ENCODE results near the gene MIEN1. TPM values are rescaled to one million over a fixed set of nuclear protein-coding genes. Genes with fewer than 3 reads are reported as not detected.

Gene MIEN1
- total RNA-seq, 1 donor: 33.1 TPM

- no peak overlapping the region for H3K4me3 ChIP-seq (ENCODE audit: low read depth, low read length)
- no peak for DNase-seq (ENCODE audit: low read depth)
- TF ChIP-seq CTCF (IDR thresholded peaks at IDR 0.05; ENCODE audit: insufficient read depth, low read length): no peak
Observed at GRCh38 chr17:39761861-39762496, 31.6 kb upstream of the MIEN1 start.

DNA sequence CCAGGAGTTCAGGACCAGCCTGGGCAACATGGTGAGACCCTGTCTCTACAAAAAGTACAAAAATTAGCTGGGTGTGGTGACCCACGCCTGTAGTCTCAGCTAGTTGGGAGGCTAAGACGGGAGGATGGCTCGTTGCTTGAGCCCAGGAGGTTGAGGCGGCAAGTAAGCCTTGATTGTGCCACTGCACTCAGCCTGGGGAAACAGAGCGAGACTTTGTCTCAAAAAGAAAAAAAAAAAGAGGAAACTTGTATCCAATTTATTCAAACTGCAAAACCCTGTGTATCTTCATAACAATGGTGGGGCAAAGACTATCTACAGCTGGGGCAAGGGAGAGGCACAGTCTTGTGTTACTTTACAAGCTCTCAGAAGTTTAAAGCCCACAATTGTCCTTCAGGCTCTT lies 28.9 kb upstream of the MIEN1 start:
- no peak for DNase-seq (ENCODE audit: low read depth)
- H3K4me3 ChIP-seq (ENCODE audit: low read depth, low read length): no peak overlapping the region
- TF ChIP-seq CTCF (IDR thresholded peaks at IDR 0.05; ENCODE audit: insufficient read depth, low read length): no peak

DNA sequence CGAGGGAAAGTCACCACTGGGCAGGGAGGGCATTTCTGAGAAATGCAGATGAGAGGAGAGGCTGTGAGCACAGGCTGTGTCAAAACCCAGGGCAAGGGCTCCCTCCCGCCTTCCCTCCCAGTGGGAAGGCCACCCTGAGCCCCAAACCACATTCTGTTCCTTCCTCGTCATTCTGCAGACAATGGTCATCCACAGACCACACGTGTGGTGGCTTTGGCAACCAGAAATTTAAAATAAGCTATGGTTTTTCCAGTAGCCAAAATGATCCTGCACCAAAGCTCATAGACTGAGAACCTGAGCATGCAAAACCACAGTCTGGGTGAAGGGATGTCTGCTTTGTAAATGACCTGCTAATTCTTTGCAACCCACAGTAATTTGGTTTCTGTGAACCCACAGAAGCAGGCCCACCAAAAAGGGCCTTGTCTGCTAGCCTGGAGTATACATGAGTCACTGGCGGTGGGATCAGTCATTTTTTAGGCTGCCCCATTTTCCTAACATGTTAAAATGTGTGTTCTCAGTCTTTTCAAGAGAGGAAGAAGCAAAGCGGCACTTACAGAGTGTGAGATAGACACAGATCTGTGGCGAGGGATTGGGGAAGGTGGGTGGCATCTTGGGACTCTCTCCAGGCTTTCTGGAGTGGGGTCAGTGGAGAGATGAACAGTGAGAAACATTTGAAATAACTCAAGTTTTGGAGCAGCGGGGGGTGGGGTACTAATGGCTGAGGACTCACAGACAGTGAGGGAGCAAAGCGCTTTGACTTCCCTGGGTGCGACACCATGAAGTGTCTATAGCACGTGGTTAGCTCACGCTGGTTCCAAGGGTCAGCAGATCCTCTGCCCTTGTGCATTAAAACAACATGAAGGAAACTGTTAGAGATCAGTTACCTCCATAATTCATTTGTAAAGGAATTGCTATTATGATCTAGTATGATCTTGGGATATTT lies 27.9 kb upstream of the MIEN1 start:
- no peak overlapping the region for H3K4me3 ChIP-seq (ENCODE audit: low read depth, low read length)
- TF ChIP-seq CTCF (IDR thresholded peaks at IDR 0.05; ENCODE audit: insufficient read depth, low read length): no peak

DNA sequence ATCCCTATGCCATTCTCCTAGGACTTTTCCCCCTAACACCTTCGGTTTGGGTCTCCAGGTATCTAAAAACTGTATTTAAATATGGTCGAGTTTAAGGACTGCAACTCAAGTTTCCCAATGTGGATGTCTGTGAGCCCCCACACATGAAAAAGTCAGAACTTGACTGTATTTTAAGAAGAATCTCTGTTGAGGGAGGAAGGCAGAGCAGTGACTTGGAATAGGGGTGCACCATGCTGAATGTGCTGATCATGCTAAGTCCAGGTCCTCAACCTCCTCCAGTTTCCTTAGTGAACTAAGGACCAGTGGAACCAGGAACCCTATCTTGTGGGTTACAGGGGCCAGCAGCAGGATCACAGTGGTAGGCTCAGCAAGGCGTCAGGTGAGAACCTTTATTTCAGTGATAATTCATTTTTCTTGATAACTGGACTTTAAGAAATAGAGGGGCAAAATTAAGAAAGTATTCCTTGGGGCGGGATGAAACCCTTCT lies 26.9 kb upstream of the MIEN1 start:
- no peak for TF ChIP-seq CTCF (IDR thresholded peaks at IDR 0.05; ENCODE audit: insufficient read depth, low read length)
- H3K4me3 ChIP-seq (ENCODE audit: low read depth, low read length): no peak overlapping the region
- DNase-seq (ENCODE audit: low read depth): no peak

More for the DNA sequence above, 27.9 kb upstream of the MIEN1 start:
- DNase-seq (ENCODE audit: low read depth): no peak

- TF ChIP-seq CTCF (IDR thresholded peaks at IDR 0.05; ENCODE audit: insufficient read depth, low read length): no peak
- no peak for DNase-seq (ENCODE audit: low read depth)
- H3K4me3 ChIP-seq (ENCODE audit: low read depth, low read length): no peak overlapping the region
Observed at GRCh38 chr17:39756380-39757079, 26.2 kb upstream of the MIEN1 start.

- TF ChIP-seq CTCF (IDR thresholded peaks at IDR 0.05; ENCODE audit: insufficient read depth, low read length): no peak
- no peak overlapping the region for H3K4me3 ChIP-seq (ENCODE audit: low read depth, low read length)
- no peak for DNase-seq (ENCODE audit: low read depth)
Observed at GRCh38 chr17:39755554-39756379, 25.4 kb upstream of the MIEN1 start.

All from fibroblast of the aortic adventitia (primary cell).